ENCODE results near the gene CUL2.
A peak's percentile ranks its signal among the peaks of the same experiment; 100 is the strongest.

The CUL2 gene

GRCh38 chr10:35132727-35133126, 42.6 kb upstream of the CUL2 start:
- Histone ChIP-seq H3K4me3 (ENCODE audit: low read depth in 1 of 2, low read length in 2 of 2) (no peak overlapping the region), H3K27me3 (ENCODE audit: insufficient read depth, low read length, poor library complexity) (no peaks in the 10 kb centered on the region), H3K79me2 (ENCODE audit: insufficient read depth, low read length) (peaks cover 40% of the 10 kb centered on the region), H3K9ac (ENCODE audit: low read depth, low read length) (no peak overlapping the region), H3K27ac (ENCODE audit: low read length) (no peak overlapping the region), H2AFZ (ENCODE audit: low read depth, low read length) (no peak overlapping the region), H3K4me2 (ENCODE audit: insufficient read depth, low read length) (no peak overlapping the region), H4K20me1 (ENCODE audit: insufficient read depth, low read length) (peaks cover 4% of the 10 kb centered on the region; the same call in 1 of the 2 replicates), H3K4me1 (ENCODE audit: insufficient read depth, low read length) (peaks cover 31% of the 10 kb centered on the region), H3K9me3 (ENCODE audit: insufficient read depth, low read length, severe bottlenecking) (no peaks in the 10 kb centered on the region), H3K36me3 (ENCODE audit: insufficient read depth, low read length) (no peaks in the 10 kb centered on the region)
- no peak for DNase-seq
- no peak for ATAC-seq (ENCODE audit: insufficient read depth, low read depth)
- no peak for TF ChIP-seq CTCF (IDR thresholded peaks at IDR 0.05; ENCODE audit: borderline replicate concordance, extremely low read depth, low read length, poor library complexity, severe bottlenecking)
- no peak for TF ChIP-seq EZH2 (IDR thresholded peaks at IDR 0.05; ENCODE audit: borderline replicate concordance, low read depth, low read length, severe bottlenecking)

GRCh38 chr10:35130663-35131062, 40.5 kb upstream of the CUL2 start:
- Histone ChIP-seq H3K79me2 (ENCODE audit: insufficient read depth, low read length) (peaks cover 44% of the 10 kb centered on the region), H3K36me3 (ENCODE audit: insufficient read depth, low read length) (no peaks in the 10 kb centered on the region), H3K4me3 (ENCODE audit: low read depth in 1 of 2, low read length in 2 of 2) (no peak overlapping the region), H3K27me3 (ENCODE audit: insufficient read depth, low read length, poor library complexity) (no peaks in the 10 kb centered on the region), H3K9ac (ENCODE audit: low read depth, low read length) (no peak overlapping the region), H3K4me1 (ENCODE audit: insufficient read depth, low read length) (peaks cover 41% of the 10 kb centered on the region), H4K20me1 (ENCODE audit: insufficient read depth, low read length) (no peaks in the 10 kb centered on the region), H3K4me2 (ENCODE audit: insufficient read depth, low read length) (no peak overlapping the region), H3K27ac (ENCODE audit: low read length) (no peak overlapping the region), H2AFZ (ENCODE audit: low read depth, low read length) (no peak overlapping the region), H3K9me3 (ENCODE audit: insufficient read depth, low read length, severe bottlenecking) (no peaks in the 10 kb centered on the region)
- no peak for DNase-seq
- TF ChIP-seq EZH2 (IDR thresholded peaks at IDR 0.05; ENCODE audit: borderline replicate concordance, low read depth, low read length, severe bottlenecking) (no peak), CTCF (IDR thresholded peaks at IDR 0.05; ENCODE audit: borderline replicate concordance, extremely low read depth, low read length, poor library complexity, severe bottlenecking) (no peak)
- ATAC-seq (ENCODE audit: insufficient read depth, low read depth) = no peak

GRCh38 chr10:35129185-35129674, 39.1 kb upstream of the CUL2 start:
- H3K27ac ChIP-seq (ENCODE audit: low read length) = no peak overlapping the region
- no peaks in the 10 kb centered on the region for H3K36me3 ChIP-seq (ENCODE audit: insufficient read depth, low read length)
- H3K4me2 ChIP-seq (ENCODE audit: insufficient read depth, low read length) = peak overlapping the region; percentile 62
- H3K27me3 ChIP-seq (ENCODE audit: insufficient read depth, low read length, poor library complexity) = no peaks in the 10 kb centered on the region
- peaks cover 44% of the 10 kb centered on the region for H3K79me2 ChIP-seq (ENCODE audit: insufficient read depth, low read length)
- H4K20me1 ChIP-seq (ENCODE audit: insufficient read depth, low read length) = no peaks in the 10 kb centered on the region
- H3K4me3 ChIP-seq (ENCODE audit: low read depth in 1 of 2, low read length in 2 of 2) = no peak overlapping the region
- no peak overlapping the region for H3K9ac ChIP-seq (ENCODE audit: low read depth, low read length)
- H2AFZ ChIP-seq (ENCODE audit: low read depth, low read length) = no peak overlapping the region
- no peaks in the 10 kb centered on the region for H3K9me3 ChIP-seq (ENCODE audit: insufficient read depth, low read length, severe bottlenecking)
- TF ChIP-seq CTCF (IDR thresholded peaks at IDR 0.05; ENCODE audit: borderline replicate concordance, extremely low read depth, low read length, poor library complexity, severe bottlenecking) (no peak), EZH2 (IDR thresholded peaks at IDR 0.05; ENCODE audit: borderline replicate concordance, low read depth, low read length, severe bottlenecking) (no peak)
- DNase-seq (no peak), ATAC-seq (ENCODE audit: insufficient read depth, low read depth) (no peak)
- H3K4me1 ChIP-seq (ENCODE audit: insufficient read depth, low read length) = peaks cover 46% of the 10 kb centered on the region
